Endometrial microvascular endothelial cells (primary cell): ENCODE measurements around the gene KCNC4. TPM values are rescaled to one million over a fixed set of nuclear protein-coding genes. Genes with fewer than 3 reads are reported as not detected.

Source experiments
- in situ Hi-C: cut with HindIII; loops from 2 replicates; pipeline ENCODE4 v1.10.0; 2017; ENCODE audit warnings: low sequenced_read_pairs, low pct_unique_long_range_greater_than_20kb; ENCODE audit errors: inconsistent ontology term
- total RNA-seq: library from RNA; depleted of rRNA; stranded (reverse); fragments of >200 nt; gene quantifications from one replicate; pipeline ENCODE4 v1.2.3, GENCODE V29; 2015; ENCODE audit errors: inconsistent ontology term

Gene KCNC4
- total RNA-seq, 1 donor from 2014 or later: 3.3 TPM

DNA sequence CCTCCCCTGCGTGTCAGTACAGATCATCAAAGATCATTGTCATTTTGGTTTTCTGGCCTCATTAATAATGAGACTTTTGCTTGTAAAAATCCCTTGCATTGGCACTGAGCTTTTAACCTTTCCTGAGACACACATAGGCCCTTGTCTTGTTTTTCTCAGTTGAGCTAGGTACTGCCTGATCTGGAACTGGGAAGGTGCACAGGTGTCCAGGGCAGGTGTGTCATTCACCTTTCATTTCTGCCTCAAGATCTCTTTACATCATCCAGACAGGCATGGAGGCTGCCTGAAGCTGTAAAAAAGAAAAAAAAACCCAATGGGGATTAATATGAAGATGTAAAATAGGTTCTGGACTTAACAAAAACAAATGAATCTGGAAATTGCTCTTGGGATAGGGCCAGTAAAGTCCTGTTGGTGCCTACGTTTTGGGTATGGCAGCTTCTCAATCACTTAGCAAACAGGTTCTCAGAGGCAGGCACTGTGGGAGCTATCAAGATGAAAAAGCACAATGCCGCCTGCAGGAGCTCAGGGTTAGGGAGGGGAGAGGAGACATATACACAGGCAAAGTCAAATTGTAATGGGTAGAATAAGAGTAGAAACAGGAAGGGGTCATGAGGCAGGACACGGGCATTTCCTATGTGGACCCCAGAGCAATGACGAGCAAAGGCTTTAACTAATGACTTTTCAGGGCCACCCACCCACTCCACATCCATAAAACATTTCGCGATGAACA lies 1.0 kb upstream of the KCNC4 start:
- in situ Hi-C loops: no loop called here

GRCh38 chr1:110210604-110211495 lies 736 bp downstream of the KCNC4 start:
- in situ Hi-C loops: no loop called here

DNA sequence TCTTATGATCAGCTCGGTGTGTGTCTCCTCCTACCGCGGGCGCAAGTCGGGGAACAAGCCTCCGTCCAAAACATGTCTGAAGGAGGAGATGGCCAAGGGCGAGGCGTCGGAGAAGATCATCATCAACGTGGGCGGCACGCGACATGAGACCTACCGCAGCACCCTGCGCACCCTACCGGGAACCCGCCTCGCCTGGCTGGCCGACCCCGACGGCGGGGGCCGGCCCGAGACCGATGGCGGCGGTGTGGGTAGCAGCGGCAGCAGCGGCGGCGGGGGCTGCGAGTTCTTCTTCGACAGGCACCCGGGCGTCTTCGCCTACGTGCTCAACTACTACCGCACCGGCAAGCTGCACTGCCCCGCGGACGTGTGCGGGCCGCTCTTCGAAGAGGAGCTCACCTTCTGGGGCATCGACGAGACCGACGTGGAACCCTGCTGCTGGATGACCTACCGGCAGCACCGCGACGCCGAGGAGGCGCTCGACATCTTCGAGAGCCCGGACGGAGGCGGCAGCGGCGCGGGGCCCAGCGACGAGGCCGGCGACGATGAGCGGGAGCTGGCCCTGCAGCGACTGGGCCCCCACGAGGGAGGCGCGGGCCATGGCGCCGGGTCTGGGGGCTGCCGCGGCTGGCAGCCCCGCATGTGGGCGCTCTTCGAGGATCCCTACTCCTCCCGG lies 1.5 kb downstream of the KCNC4 start:
- in situ Hi-C loops: no loop called here

DNA sequence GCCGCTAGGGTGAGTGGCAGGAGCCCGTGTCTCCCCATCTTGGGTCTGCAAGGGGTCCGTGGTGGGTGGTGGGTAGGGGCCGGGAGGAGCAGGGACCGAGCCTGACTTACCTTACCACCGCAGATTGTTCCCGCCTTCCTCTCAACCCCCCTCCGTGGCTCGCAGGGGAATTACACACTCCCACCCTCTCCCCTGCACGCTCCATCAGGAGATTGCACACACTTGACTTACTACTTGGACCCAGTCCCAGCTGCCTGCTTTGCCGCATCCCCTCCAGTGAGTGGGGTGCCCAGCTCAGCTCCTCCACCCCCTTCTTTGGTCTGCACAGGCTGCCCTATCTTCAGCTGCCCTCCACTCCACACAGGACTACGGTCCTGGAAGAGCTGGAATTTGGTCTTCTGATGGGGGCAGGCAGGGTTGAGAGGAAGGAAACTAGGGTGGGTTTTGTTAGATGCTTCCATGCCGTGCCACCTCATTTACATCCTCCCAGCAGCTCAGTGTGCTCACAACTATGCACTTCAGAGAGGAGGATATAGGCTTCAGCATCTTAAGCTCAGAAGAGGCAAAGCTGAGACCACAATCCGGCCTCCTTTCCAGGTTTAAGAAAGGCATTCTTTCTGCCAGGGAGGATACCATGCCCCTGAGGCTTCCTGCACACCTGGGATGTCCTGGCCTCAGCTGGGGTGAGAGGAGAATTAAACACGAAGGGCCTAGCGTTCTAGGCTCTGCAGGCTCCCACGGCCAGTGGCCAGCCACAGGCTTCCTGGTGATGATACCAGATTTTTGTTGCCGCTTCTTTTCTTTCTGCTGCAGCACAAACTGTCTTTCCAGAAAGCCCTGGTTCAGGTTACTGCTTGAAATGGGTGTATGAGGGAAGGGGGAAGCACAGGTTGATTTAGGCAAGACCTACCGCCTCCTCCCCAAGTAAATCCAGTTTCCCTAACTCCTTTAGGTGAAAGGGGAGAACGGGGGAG lies 2.3 kb downstream of the KCNC4 start:
- in situ Hi-C loops: no loop called here

DNA sequence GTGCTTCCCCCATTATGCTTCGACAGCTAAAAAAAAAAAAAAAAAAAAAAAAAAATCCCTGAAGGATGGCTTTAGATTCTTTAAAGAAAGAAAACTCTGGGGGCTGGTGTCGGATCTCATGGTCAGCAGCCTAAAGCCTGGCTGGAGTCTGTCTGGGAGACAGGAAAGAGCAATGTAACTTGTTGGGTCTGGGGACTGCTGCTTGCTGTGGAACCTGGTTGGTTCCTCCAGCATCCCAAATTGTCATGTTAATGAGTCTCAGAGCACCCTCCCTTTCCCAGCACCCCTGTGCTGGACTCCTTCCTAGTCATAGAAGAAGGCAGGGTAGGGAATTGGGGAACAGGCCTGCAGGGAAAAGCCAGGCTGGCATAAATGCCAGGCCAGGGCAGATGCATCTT lies 3.0 kb downstream of the KCNC4 start:
- in situ Hi-C loops: no loop called here

- in situ Hi-C loops: no loop called here
Observed at GRCh38 chr1:110214454-110215404, 4.6 kb downstream of the KCNC4 start.

- in situ Hi-C loops: no loop called here
Observed at GRCh38 chr1:110215621-110216515, 5.8 kb downstream of the KCNC4 start.

DNA sequence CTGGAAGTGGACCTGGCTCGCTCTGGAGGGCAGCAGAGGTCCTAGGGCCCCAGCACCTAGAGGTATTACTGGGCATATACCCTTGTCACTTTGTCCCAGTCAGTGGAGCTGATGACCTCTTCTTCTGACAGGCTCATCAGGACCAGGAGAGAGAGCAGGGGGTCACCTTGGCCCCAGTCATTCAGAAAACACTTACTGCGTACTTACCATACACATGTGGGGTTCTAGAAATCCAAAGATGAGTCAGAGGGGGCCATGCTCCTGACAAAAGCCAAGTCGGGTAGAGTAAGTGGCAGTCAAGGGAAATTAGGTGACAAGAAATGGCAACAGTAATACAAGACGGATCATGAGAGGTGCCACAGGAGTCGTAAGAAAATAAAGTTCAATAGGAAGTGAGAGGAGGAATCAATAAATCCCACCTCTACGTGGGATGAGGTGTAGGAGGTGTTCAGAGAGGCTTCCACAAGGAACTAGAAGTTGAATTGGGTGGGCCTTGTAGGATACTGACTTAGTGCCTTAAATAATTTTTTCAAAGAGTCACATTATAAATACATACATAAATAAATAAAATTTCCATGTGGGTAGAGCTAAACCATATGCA lies 6.8 kb downstream of the KCNC4 start:
- in situ Hi-C loops: no loop called here

DNA sequence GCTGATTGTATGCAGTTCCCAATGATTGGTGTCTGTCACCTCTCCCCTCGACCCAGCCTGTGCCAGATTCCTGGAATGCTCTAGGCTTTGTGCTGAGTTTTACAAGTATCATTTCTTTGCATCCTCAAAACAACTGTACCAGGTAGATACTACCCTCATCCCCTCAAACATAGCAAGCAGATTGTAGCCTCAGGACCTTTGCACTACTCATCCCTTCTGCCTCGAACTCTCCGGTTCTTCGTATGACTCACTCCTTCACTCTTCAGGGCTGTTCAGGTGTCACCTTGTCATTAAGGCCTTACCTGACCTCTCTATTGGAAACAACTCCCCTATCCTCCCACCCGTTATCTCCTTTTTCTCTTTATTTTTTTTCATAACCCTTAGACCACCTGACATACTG lies 8.0 kb downstream of the KCNC4 start:
- in situ Hi-C loops: no loop called here

- in situ Hi-C loops: no loop called here
Observed at GRCh38 chr1:110218739-110219138, 8.6 kb downstream of the KCNC4 start.

GRCh38 chr1:110220324-110220723 lies 10.2 kb downstream of the KCNC4 start:
- in situ Hi-C loops: no loop called here

GRCh38 chr1:110221119-110221518 lies 11.0 kb downstream of the KCNC4 start:
- in situ Hi-C loops: no loop called here

DNA sequence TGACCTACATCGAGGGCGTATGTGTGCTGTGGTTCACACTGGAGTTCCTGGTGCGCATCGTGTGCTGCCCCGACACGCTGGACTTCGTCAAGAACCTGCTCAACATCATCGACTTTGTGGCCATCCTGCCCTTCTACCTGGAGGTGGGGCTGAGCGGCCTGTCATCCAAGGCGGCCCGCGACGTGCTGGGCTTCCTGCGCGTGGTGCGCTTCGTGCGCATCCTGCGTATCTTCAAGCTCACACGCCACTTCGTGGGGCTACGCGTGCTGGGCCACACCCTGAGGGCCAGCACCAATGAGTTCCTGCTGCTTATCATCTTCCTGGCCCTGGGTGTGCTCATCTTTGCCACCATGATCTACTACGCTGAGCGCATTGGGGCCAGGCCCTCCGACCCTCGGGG lies 13.0 kb downstream of the KCNC4 start:
- in situ Hi-C loops: no loop called here

GRCh38 chr1:110223581-110223980 lies 13.5 kb downstream of the KCNC4 start:
- in situ Hi-C loops: no loop called here

DNA sequence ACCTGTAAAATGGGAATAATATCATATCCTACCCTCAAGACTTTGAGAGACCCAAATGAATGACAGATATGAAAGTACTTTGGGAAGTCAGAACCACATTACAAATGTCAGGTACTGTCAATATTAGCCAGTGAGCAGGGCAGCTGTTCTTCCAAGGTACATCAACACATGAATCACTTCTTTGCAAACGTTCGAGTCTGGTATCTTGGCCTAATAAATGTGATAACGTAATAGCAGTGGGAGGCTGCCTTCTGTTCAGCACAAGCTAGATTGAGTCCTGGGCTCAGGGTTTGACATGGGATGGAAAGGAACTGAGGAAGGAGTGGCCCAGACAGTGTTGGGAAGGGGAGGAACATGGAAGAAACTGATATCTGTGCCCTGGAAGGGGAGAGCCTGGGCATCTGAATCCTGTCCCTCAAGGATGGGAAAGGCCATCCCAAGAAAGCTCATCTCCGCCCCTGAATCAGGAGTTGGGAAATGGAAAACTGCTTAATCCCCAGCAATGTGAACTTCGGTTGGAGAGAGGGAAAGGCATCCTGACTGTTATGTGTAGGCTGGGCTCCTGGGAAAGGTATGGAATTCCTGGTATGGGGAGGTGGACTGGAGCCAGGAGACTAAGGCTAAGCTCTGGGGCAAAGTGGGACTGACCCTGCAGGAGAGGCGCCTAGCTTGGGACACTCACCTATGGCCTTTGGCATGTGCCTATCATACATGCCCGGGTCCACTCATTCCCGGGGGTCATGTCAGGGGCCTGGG lies 14.3 kb downstream of the KCNC4 start:
- in situ Hi-C loops: no loop called here

- in situ Hi-C loops: no loop called here
Observed at GRCh38 chr1:110225212-110225611, 15.1 kb downstream of the KCNC4 start.
